HepG2 (cell line): ENCODE measurements around the gene FAM168A. TPM values are rescaled to one million over a fixed set of nuclear protein-coding genes. Genes with fewer than 3 reads are reported as not detected.

Source experiments
- ATAC-seq: fragments of 200-7000 bp; cut with Tn5 transposase; 3 replicates; pipeline ENCODE4 v1.9.1; 2020; ENCODE audit warnings: mild to moderate bottlenecking, moderate library complexity
- BruUV-seq: library from RNA; stranded (reverse); fragments of 400-500 nt; replicated peaks from 2 replicates; lab custom pipeline; 2021; lab: Mats Ljungman, UMichigan
- CTCF ChIA-PET: fragments of 300-600 bp; formaldehyde crosslinking; extraction: SDS; loops from one replicate; lab custom pipeline; 2021; ENCODE audit warnings: low total read pairs, inconsistent platforms, low intra/inter-chr PET ratio; lab: Yijun Ruan, JAX
- POLR2A ChIA-PET: fragments of 350-600 bp; sonication (Branson Sonifier 250); formaldehyde crosslinking; loops from one replicate; lab custom pipeline; 2020; ENCODE audit warnings: antibody characterized with exemption, inconsistent platforms; lab: Yijun Ruan, JAX
- DNase-seq: peaks from one replicate; pipeline ENCODE4 v3.0.0-alpha.2; 2015; ENCODE audit warnings: low spot score
- FAIRE-seq: peaks from 3 replicates; lab custom pipeline; 2011; peaks lifted over from hg19 to GRCh38; lab: Jason Lieb, UNC
- H2AFZ ChIP-seq: one replicate; pipeline ENCODE4 v1.6.1; 2011; ENCODE audit warnings: low read length, inconsistent platforms
- H3K27ac ChIP-seq: fragments of 300-600 bp; 3 replicates; pipeline ENCODE4 v1.8.0; 2011; ENCODE audit warnings: mixed run types, mild to moderate bottlenecking, mixed read lengths, low read length, inconsistent platforms; ENCODE audit not compliant: insufficient read depth; ENCODE audit errors: extremely low read length
- H3K27me3 ChIP-seq, 2 experiments: fragments of 200-600 bp in 1 of 2; 2 replicates in 1 of 2; 3 replicates in 1 of 2; pipeline versions ENCODE4 v1.6.0 to v1.8.0; 2011; ENCODE audit warnings: low read length in 2 of 2, mild to moderate bottlenecking in 2 of 2, moderate library complexity in 2 of 2, inconsistent platforms in 1 of 2; ENCODE audit not compliant: insufficient read depth in 2 of 2, control insufficient read depth in 1 of 2
- H3K36me3 ChIP-seq, 2 experiments: fragments of 200-600 bp in 1 of 2; replicated peaks in 1 of 2; 2 replicates in 1 of 2; 3 replicates in 1 of 2; pipeline versions ENCODE4 v1.5.1 to v1.8.0; 2011; ENCODE audit warnings: low read length in 2 of 2, inconsistent platforms in 1 of 2; ENCODE audit not compliant: insufficient read depth in 2 of 2, control insufficient read depth in 1 of 2
- H3K4me1 ChIP-seq: 2 replicates; pipeline ENCODE4 v1.5.1; 2012; ENCODE audit warnings: low read length, inconsistent platforms; ENCODE audit not compliant: insufficient read depth
- H3K4me2 ChIP-seq: 2 replicates; pipeline ENCODE4 v1.6.0; 2011; ENCODE audit warnings: low read depth, low read length, inconsistent platforms
- H3K4me3 ChIP-seq, 3 experiments: fragments of 200-600 bp in 1 of 3; sonication (generic), shearing (Covaris generic) in 1 of 3; replicated peaks in 1 of 3; 2 replicates each; pipeline ENCODE4 v1.5.1; 2011 to 2016; ENCODE audit warnings: low read length in 3 of 3, inconsistent platforms in 2 of 3, low read depth in 2 of 3, mild to moderate bottlenecking in 2 of 3, control low read depth in 1 of 3, mixed read lengths in 1 of 3; ENCODE audit not compliant: insufficient read depth in 1 of 3
- H3K79me2 ChIP-seq: one replicate; pipeline ENCODE4 v1.6.1; 2011; ENCODE audit warnings: low read length, inconsistent platforms; ENCODE audit not compliant: insufficient read depth
- H3K9ac ChIP-seq: 2 replicates; pipeline ENCODE4 v1.6.0; 2011; ENCODE audit warnings: mild to moderate bottlenecking, low read depth, low read length, inconsistent platforms; ENCODE audit not compliant: insufficient read depth
- H3K9me3 ChIP-seq: 2 replicates; pipeline ENCODE4 v1.5.1; 2012; ENCODE audit warnings: mild to moderate bottlenecking, low read length
- H4K20me1 ChIP-seq: 2 replicates; pipeline ENCODE4 v1.6.0; 2011; ENCODE audit warnings: inconsistent platforms, mild to moderate bottlenecking, low read length, moderate library complexity; ENCODE audit not compliant: insufficient read depth
- ATF7 ChIP-seq, 2 experiments: fragments of 450-650 bp in 1 of 2; sonication (generic) in 1 of 2; formaldehyde crosslinking in 1 of 2; IDR thresholded peaks; 2 replicates each; pipeline versions ENCODE4 v1.4.0 to v1.6.1; 2016 to 2020; ENCODE audit warnings: antibody characterized with exemption in 1 of 2, mild to moderate bottlenecking in 1 of 2, missing genetic modification reagents in 1 of 2
- ATRX ChIP-seq: sonication (generic); formaldehyde crosslinking; IDR thresholded peaks from 2 replicates; pipeline ENCODE4 v1.4.0; 2020; ENCODE audit warnings: missing genetic modification reagents, borderline replicate concordance
- CCAR2 ChIP-seq: fragments of 200-400 bp; formaldehyde crosslinking; optimal IDR thresholded peaks from 2 replicates; pipeline ENCODE3; 2018; ENCODE audit warnings: low read depth, mild to moderate bottlenecking, low read length, moderate library complexity
- CREB3 ChIP-seq: sonication (generic); formaldehyde crosslinking; IDR thresholded peaks from 2 replicates; pipeline ENCODE4 v1.5.0; 2020; ENCODE audit warnings: missing genetic modification reagents
- FOXC1 ChIP-seq: sonication (generic); formaldehyde crosslinking; IDR thresholded peaks from 2 replicates; pipeline ENCODE4 v1.8.0; 2022; ENCODE audit warnings: mild to moderate bottlenecking, missing genetic modification reagents, borderline replicate concordance
- MAZ ChIP-seq, 2 experiments: sonication (generic) in 1 of 2; formaldehyde crosslinking in 1 of 2; IDR thresholded peaks; 2 replicates each; pipeline versions ENCODE4 v1.5.0 to v1.6.1; 2012 to 2020; ENCODE audit warnings: low read depth in 2 of 2, mild to moderate bottlenecking in 2 of 2, borderline replicate concordance in 1 of 2, improper control_type of control experiment in 1 of 2, low read length in 1 of 2, missing genetic modification reagents in 1 of 2, moderate library complexity in 1 of 2
- MLLT10 ChIP-seq: sonication (generic); formaldehyde crosslinking; IDR thresholded peaks from 2 replicates; pipeline ENCODE4 v1.4.0; 2020; ENCODE audit warnings: missing genetic modification reagents
- ZNF878 ChIP-seq: sonication (generic); formaldehyde crosslinking; IDR thresholded peaks from 2 replicates; pipeline ENCODE4 v1.8.1; 2023; ENCODE audit warnings: mild to moderate bottlenecking, missing genetic modification reagents, moderate library complexity
- WGBS: methylation state at CpG from one replicate; pipeline ENCODE4 v1.1.6; 2017; ENCODE audit warnings: low lambda C conversion rate; 5-methylcytosine and 5-hydroxymethylcytosine counted together
- in situ Hi-C: cut with HindIII; loops from 2 replicates; pipeline ENCODE4 v1.10.0; 2017; ENCODE audit warnings: low pct_unique_long_range_greater_than_20kb; ENCODE audit not compliant: extremely low pct_ligation_motif_present
- intact Hi-C: fragments of 100-400 bp; cut with micrococcal nuclease; formaldehyde crosslinking; loops from one replicate; pipeline ENCODE4 v1.10.0; 2022; ENCODE audit not compliant: unreplicated experiment
- polyA plus RNA-seq, 8 experiments: library from polyadenylated mRNA; depleted of rRNA in 3 of 8; stranded (reverse) in 7 of 8; unstranded in 1 of 8; fragments of >200 nt; fragmentation: Illumina TruSeq in 4 of 8; extraction: Trizol in 4 of 8; gene quantifications; 2 replicates each; pipeline versions ENCODE4 v1.2.1 to v1.2.3, GENCODE V29; 2011 to 2016; ENCODE audit warnings: low read depth in 4 of 8, missing spikeins in 1 of 8, mixed read lengths in 1 of 8; ENCODE audit not compliant: insufficient read depth in 1 of 8
- total RNA-seq, 5 experiments: library from RNA; depleted of rRNA; stranded (reverse); fragments of >200 nt; fragmentation: Illumina TruSeq; extraction: Trizol; gene quantifications; 2 replicates each; pipeline ENCODE4 v1.2.3, GENCODE V29; 2016; ENCODE audit warnings: low read depth in 1 of 5
- TF ChIP-seq, protein P1 (sequence below): sonication (generic); formaldehyde crosslinking; IDR thresholded peaks from 2 replicates; pipeline ENCODE4 v1.4.0; 2020; ENCODE audit warnings: mild to moderate bottlenecking, missing genetic modification reagents
- TF ChIP-seq, protein P2 (sequence below): sonication (generic); formaldehyde crosslinking; IDR thresholded peaks from 2 replicates; pipeline ENCODE4 v1.5.0; 2020; ENCODE audit warnings: mild to moderate bottlenecking, missing genetic modification reagents
- TF ChIP-seq, protein P3 (sequence below): sonication (generic); formaldehyde crosslinking; IDR thresholded peaks from 2 replicates; pipeline ENCODE4 v1.8.1; 2023; ENCODE audit warnings: mild to moderate bottlenecking, inconsistent platforms, moderate library complexity, missing genetic modification reagents, borderline replicate concordance

The FAM168A gene
- total and polyA plus RNA-seq, 2 of the 13 experiments (the other 11 are each of a cell fraction or from before 2014, with no cell fraction given): 13.9 to 15.8 TPM

GRCh38 chr11:73414977-73415651 lies 182.8 kb downstream of the FAM168A start:
- BruUV-seq: no TSS peak
- CTCF ChIA-PET: no interaction called here
- Histone ChIP-seq H2AFZ (no peak overlapping the region), H3K27ac (no peak overlapping the region), H3K9me3 (no peaks in the 10 kb centered on the region), H3K4me3 (no peak overlapping the region), H3K9ac (no peak overlapping the region), H4K20me1 (no peaks in the 10 kb centered on the region), H3K79me2 (no peaks in the 10 kb centered on the region), H3K4me2 (no peak overlapping the region), H3K36me3 (peaks cover 5 to 8% of the 10 kb centered on the region in 2 experiments; a peak in 4 of 5 replicates), H3K4me1 (peaks cover 27% of the 10 kb centered on the region), H3K27me3 (no peaks in the 10 kb centered on the region)
- FAIRE-seq: no peak
- DNase-seq: no peak
- in situ Hi-C loops (no loop called here), intact Hi-C loops (loop anchor here (5.0 kb wide), 1 partner anchor 517 kb away; no protein-coding TSS in a partner anchor)
- POLR2A ChIA-PET: no interaction called here
- TF ChIP-seq ATRX (CRISPR knock-in tag) (no peak), MLLT10 (no peak), CCAR2 (no peak), ATF7 (IDR thresholded peaks at IDR 0.05) (no peak), ATF7 (CRISPR knock-in tag; IDR thresholded peaks at IDR 0.05) (no peak), MAZ (IDR thresholded peaks at IDR 0.05; ENCODE audit: borderline replicate concordance, low read depth, low read length) (no peak), MAZ (CRISPR knock-in tag; IDR thresholded peaks at IDR 0.05; ENCODE audit: low read depth) (no peak), FOXC1 (CRISPR knock-in tag) (no peak), ZNF878 (no peak), CREB3 (CRISPR knock-in tag) (no peak)
- TF ChIP-seq, protein P1, sequence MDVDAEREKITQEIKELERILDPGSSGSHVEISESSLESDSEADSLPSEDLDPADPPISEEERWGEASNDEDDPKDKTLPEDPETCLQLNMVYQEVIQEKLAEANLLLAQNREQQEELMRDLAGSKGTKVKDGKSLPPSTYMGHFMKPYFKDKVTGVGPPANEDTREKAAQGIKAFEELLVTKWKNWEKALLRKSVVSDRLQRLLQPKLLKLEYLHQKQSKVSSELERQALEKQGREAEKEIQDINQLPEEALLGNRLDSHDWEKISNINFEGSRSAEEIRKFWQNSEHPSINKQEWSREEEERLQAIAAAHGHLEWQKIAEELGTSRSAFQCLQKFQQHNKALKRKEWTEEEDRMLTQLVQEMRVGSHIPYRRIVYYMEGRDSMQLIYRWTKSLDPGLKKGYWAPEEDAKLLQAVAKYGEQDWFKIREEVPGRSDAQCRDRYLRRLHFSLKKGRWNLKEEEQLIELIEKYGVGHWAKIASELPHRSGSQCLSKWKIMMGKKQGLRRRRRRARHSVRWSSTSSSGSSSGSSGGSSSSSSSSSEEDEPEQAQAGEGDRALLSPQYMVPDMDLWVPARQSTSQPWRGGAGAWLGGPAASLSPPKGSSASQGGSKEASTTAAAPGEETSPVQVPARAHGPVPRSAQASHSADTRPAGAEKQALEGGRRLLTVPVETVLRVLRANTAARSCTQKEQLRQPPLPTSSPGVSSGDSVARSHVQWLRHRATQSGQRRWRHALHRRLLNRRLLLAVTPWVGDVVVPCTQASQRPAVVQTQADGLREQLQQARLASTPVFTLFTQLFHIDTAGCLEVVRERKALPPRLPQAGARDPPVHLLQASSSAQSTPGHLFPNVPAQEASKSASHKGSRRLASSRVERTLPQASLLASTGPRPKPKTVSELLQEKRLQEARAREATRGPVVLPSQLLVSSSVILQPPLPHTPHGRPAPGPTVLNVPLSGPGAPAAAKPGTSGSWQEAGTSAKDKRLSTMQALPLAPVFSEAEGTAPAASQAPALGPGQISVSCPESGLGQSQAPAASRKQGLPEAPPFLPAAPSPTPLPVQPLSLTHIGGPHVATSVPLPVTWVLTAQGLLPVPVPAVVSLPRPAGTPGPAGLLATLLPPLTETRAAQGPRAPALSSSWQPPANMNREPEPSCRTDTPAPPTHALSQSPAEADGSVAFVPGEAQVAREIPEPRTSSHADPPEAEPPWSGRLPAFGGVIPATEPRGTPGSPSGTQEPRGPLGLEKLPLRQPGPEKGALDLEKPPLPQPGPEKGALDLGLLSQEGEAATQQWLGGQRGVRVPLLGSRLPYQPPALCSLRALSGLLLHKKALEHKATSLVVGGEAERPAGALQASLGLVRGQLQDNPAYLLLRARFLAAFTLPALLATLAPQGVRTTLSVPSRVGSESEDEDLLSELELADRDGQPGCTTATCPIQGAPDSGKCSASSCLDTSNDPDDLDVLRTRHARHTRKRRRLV (CRISPR knock-in tag): no peak
- TF ChIP-seq, protein P2, sequence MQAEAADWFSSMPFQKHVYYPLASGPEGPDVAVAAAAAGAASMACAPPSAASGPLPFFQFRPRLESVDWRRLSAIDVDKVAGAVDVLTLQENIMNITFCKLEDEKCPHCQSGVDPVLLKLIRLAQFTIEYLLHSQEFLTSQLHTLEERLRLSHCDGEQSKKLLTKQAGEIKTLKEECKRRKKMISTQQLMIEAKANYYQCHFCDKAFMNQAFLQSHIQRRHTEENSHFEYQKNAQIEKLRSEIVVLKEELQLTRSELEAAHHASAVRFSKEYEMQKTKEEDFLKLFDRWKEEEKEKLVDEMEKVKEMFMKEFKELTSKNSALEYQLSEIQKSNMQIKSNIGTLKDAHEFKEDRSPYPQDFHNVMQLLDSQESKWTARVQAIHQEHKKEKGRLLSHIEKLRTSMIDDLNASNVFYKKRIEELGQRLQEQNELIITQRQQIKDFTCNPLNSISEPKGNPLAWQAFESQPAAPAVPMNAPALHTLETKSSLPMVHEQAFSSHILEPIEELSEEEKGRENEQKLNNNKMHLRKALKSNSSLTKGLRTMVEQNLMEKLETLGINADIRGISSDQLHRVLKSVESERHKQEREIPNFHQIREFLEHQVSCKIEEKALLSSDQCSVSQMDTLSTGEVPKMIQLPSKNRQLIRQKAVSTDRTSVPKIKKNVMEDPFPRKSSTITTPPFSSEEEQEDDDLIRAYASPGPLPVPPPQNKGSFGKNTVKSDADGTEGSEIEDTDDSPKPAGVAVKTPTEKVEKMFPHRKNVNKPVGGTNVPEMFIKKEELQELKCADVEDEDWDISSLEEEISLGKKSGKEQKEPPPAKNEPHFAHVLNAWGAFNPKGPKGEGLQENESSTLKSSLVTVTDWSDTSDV: no peak
- TF ChIP-seq, protein P3, sequence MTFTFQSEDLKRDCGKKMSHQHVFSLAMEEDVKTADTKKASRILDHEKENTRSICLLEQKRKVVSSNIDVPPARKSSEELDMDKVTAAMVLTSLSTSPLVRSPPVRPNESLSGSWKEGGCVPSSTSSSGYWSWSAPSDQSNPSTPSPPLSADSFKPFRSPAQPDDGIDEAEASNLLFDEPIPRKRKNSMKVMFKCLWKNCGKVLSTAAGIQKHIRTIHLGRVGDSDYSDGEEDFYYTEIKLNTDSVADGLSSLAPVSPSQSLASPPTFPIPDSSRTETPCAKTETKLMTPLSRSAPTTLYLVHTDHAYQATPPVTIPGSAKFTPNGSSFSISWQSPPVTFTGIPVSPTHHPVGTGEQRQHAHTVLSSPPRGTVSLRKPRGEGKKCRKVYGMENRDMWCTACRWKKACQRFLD (CRISPR knock-in tag): no peak
- 87% methylated on average over 1 of the region's 1 CpG for WGBS
- no peak for ATAC-seq
